Stimulated activated naive CD8-positive, alpha-beta T cell treated with anti-CD3 and anti-CD28 coated beads, Interleukin-15, Interleukin-2, amounts not matched to agents 100 ng/mL and 50 ng/mL, for 24 hours (primary cell): ENCODE measurements around the gene SUOX.
"Not testable (repeated sequence)": the region's sequence is repeated elsewhere in the genome, so short reads cannot be mapped to it uniquely, and the experiment has no call there.

Source experiments
- H3K27ac Mint-ChIP-seq: one replicate; pipeline ENCODE4 v1.8.0; 2021; ENCODE audit warnings: mild to moderate bottlenecking, mixed read lengths
- H3K27me3 Mint-ChIP-seq: one replicate; pipeline ENCODE4 v1.8.0; 2021; ENCODE audit warnings: mixed read lengths
- H3K36me3 Mint-ChIP-seq: one replicate; pipeline ENCODE4 v1.8.0; 2021; ENCODE audit warnings: low read depth, mixed read lengths
- H3K4me1 Mint-ChIP-seq: one replicate; pipeline ENCODE4 v1.8.0; 2021; ENCODE audit warnings: low read depth, mixed read lengths
- H3K4me3 Mint-ChIP-seq: one replicate; pipeline ENCODE4 v1.8.0; 2021; ENCODE audit warnings: mild to moderate bottlenecking, mixed read lengths
- H3K9me3 Mint-ChIP-seq: one replicate; pipeline ENCODE4 v1.8.0; 2021; ENCODE audit warnings: mixed read lengths

The SUOX gene

GRCh38 chr12:55973599-55974307 is 23.3 kb upstream of the SUOX start, which contains the start of gene RAB5B:
Gene RAB5B (plus strand): TSS chr12:55974078. CDS start chr12:55986961, 12,883 bp downstream.
- H3K27ac Mint-ChIP-seq = no peak within 1 kb of the TSS
- peaks cover 21% of the 10 kb centered on the region for H3K36me3 Mint-ChIP-seq
- H3K27me3 Mint-ChIP-seq = no peaks in the 10 kb centered on the region
- H3K4me3 Mint-ChIP-seq = no peak within 1 kb of the TSS
- H3K9me3 Mint-ChIP-seq = no peaks in the 10 kb centered on the region
- H3K4me1 Mint-ChIP-seq = peaks cover 17% of the 10 kb centered on the region

DNA sequence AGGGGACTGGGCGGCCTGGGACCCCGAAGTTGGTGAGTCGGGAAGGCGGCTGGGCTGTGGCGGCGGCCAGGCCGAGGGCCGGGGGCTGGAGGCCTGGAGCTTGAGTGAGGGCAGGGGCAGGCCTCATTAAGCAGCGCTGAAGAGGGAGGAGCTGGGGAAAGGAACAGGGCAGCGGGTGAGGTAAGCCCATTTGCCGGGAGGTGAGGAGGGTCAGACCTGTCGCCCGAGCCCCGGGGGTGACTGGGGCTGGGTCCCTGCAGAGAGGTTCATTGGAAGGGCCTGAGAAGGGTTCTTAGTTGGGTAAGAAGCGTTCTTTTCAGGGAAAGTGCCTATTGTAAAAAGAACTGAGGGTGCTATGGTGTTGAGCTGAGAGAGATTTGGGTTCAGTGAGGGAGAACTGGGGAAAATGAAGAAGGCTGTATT is 22.8 kb upstream of the SUOX start:
- Mint-ChIP-seq H3K36me3 (peaks cover 17% of the 10 kb centered on the region), H3K27me3 (no peaks in the 10 kb centered on the region), H3K4me3 (no peak overlapping the region), H3K9me3 (no peaks in the 10 kb centered on the region), H3K27ac (no peak overlapping the region), H3K4me1 (peaks cover 14% of the 10 kb centered on the region)

- H3K4me1 Mint-ChIP-seq = peaks cover 21% of the 10 kb centered on the region
- H3K27me3 Mint-ChIP-seq = no peaks in the 10 kb centered on the region
- no peak overlapping the region for H3K27ac Mint-ChIP-seq
- H3K4me3 Mint-ChIP-seq = no peak overlapping the region
- peaks cover 11% of the 10 kb centered on the region for H3K36me3 Mint-ChIP-seq
- no peaks in the 10 kb centered on the region for H3K9me3 Mint-ChIP-seq
These were observed 18.7 kb upstream of the SUOX start for GRCh38 chr12:55978393-55978792.

GRCh38 chr12:55979069-55979468 is 18.0 kb upstream of the SUOX start:
- H3K27ac Mint-ChIP-seq = no peak overlapping the region
- peaks cover 14% of the 10 kb centered on the region for H3K36me3 Mint-ChIP-seq
- H3K4me3 Mint-ChIP-seq = no peak overlapping the region
- peaks cover 26% of the 10 kb centered on the region for H3K4me1 Mint-ChIP-seq
- H3K27me3 Mint-ChIP-seq = no peaks in the 10 kb centered on the region
- H3K9me3 Mint-ChIP-seq = no peaks in the 10 kb centered on the region

DNA sequence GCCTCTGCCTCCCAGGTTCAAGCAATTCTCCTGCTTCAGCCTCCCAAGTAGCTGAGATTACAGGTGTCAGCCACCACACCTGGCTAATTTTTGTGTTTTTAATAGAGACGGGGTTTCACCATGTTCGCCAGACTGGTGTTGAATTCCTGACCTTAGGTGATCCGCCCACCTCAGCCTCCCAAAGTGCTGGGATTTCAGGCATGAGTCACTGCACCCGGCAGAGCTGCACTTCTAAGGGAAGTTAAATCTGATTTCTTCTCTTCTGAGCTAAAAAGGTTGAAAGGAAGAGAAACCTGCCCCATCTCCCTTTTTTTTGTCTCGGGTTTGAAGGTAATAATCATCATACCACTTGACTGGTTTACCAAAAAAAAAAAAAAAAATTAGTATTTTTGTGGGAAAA is 15.2 kb upstream of the SUOX start:
- not testable (repeated sequence) for H3K27ac Mint-ChIP-seq, H3K9me3 Mint-ChIP-seq, H3K27me3 Mint-ChIP-seq, H3K4me3 Mint-ChIP-seq, H3K36me3 Mint-ChIP-seq
- H3K4me1 Mint-ChIP-seq = peaks cover 17% of the 10 kb centered on the region

GRCh38 chr12:55982319-55982936 is 14.6 kb upstream of the SUOX start:
- Mint-ChIP-seq H3K36me3 (peaks cover 8% of the 10 kb centered on the region), H3K27me3 (no peaks in the 10 kb centered on the region), H3K9me3 (no peaks in the 10 kb centered on the region), H3K4me1 (peaks cover 12% of the 10 kb centered on the region), H3K4me3 (no peak overlapping the region), H3K27ac (no peak overlapping the region)

GRCh38 chr12:55983232-55983842 is 13.7 kb upstream of the SUOX start:
- H3K9me3 Mint-ChIP-seq = no peaks in the 10 kb centered on the region
- H3K4me3 Mint-ChIP-seq = no peak overlapping the region
- peaks cover 15% of the 10 kb centered on the region for H3K36me3 Mint-ChIP-seq
- H3K27ac Mint-ChIP-seq = no peak overlapping the region
- H3K4me1 Mint-ChIP-seq = peaks cover 12% of the 10 kb centered on the region
- H3K27me3 Mint-ChIP-seq = no peaks in the 10 kb centered on the region

DNA sequence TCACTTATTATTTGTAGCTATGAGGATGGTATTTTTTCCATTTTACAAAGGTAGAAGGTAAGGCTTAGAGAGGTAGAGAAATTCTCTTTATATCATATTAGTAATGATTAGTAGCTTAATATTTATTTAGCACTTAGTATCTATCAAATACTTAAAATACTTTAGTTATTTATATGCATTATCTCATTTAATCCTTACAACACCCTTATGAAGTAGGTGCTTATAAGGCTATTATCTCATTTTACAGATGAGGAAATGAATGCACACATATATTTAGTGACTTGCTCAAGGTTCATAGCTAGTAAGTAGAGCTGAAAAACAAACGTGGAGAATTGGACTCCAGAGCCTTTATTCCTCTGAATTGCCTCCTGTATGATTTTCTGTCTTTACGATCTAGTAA is 12.2 kb upstream of the SUOX start:
- H3K27ac Mint-ChIP-seq = no peak overlapping the region
- H3K4me3 Mint-ChIP-seq = no peak overlapping the region
- H3K27me3 Mint-ChIP-seq = no peaks in the 10 kb centered on the region
- H3K4me1 Mint-ChIP-seq = peaks cover 12% of the 10 kb centered on the region
- H3K36me3 Mint-ChIP-seq = peaks cover 19% of the 10 kb centered on the region
- no peaks in the 10 kb centered on the region for H3K9me3 Mint-ChIP-seq

GRCh38 chr12:55985341-55985740 is 11.7 kb upstream of the SUOX start:
- Mint-ChIP-seq H3K4me3 (no peak overlapping the region), H3K36me3 (peaks cover 23% of the 10 kb centered on the region), H3K27me3 (no peaks in the 10 kb centered on the region), H3K4me1 (peaks cover 12% of the 10 kb centered on the region), H3K9me3 (no peaks in the 10 kb centered on the region), H3K27ac (no peak overlapping the region)

GRCh38 chr12:55985976-55986375 is 11.1 kb upstream of the SUOX start:
- H3K9me3 Mint-ChIP-seq, H3K27me3 Mint-ChIP-seq, H3K4me3 Mint-ChIP-seq, H3K27ac Mint-ChIP-seq: not testable (repeated sequence)
- peaks cover 29% of the 10 kb centered on the region for H3K36me3 Mint-ChIP-seq
- peaks cover 12% of the 10 kb centered on the region for H3K4me1 Mint-ChIP-seq

DNA sequence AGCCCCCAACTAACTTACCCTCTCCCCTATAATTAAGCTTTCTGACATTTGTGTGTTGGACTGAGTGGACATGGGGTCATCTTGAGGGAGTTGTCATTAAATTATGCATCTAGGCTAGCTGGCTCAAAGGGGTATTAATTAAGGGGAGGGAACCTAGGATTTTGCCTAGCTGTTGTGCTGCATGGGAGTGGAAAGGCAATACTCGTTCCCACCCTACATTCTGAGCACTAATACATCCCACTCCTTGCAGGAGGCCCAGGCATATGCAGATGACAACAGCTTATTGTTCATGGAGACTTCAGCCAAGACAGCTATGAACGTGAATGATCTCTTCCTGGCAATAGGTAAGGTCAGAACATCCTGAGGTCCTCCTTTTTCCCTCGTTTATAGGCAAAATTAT is 6.0 kb upstream of the SUOX start:
- no peaks in the 10 kb centered on the region for H3K9me3 Mint-ChIP-seq
- no peak overlapping the region for H3K27ac Mint-ChIP-seq
- no peaks in the 10 kb centered on the region for H3K27me3 Mint-ChIP-seq
- H3K4me3 Mint-ChIP-seq = no peak overlapping the region
- peaks cover 42% of the 10 kb centered on the region for H3K36me3 Mint-ChIP-seq
- peaks cover 2% of the 10 kb centered on the region for H3K4me1 Mint-ChIP-seq

- H3K36me3 Mint-ChIP-seq = peaks cover 36% of the 10 kb centered on the region
These were observed 3.7 kb upstream of the SUOX start for GRCh38 chr12:55993230-55993853.

GRCh38 chr12:55995366-55995765 is 1.7 kb upstream of the SUOX start:
- Mint-ChIP-seq H3K9me3 (no peaks in the 10 kb centered on the region), H3K27ac (no peak overlapping the region), H3K4me1 (peaks cover 21% of the 10 kb centered on the region), H3K4me3 (no peak overlapping the region), H3K27me3 (peaks cover 9% of the 10 kb centered on the region), H3K36me3 (peaks cover 27% of the 10 kb centered on the region)

More at GRCh38 chr12:55993230-55993853, 3.7 kb upstream of the SUOX start:
- no peak overlapping the region for H3K4me3 Mint-ChIP-seq
- peaks cover 9% of the 10 kb centered on the region for H3K27me3 Mint-ChIP-seq
- H3K9me3 Mint-ChIP-seq = no peaks in the 10 kb centered on the region
- H3K27ac Mint-ChIP-seq = no peak overlapping the region
- peaks cover 16% of the 10 kb centered on the region for H3K4me1 Mint-ChIP-seq

GRCh38 chr12:55996201-55996714 is 818 bp upstream of the SUOX start:
- Mint-ChIP-seq H3K4me3 (peak overlapping the region; percentile 78), H3K36me3 (peaks cover 18% of the 10 kb centered on the region), H3K27me3 (peaks cover 9% of the 10 kb centered on the region), H3K27ac (no peak overlapping the region), H3K9me3 (no peaks in the 10 kb centered on the region), H3K4me1 (peaks cover 21% of the 10 kb centered on the region)

DNA sequence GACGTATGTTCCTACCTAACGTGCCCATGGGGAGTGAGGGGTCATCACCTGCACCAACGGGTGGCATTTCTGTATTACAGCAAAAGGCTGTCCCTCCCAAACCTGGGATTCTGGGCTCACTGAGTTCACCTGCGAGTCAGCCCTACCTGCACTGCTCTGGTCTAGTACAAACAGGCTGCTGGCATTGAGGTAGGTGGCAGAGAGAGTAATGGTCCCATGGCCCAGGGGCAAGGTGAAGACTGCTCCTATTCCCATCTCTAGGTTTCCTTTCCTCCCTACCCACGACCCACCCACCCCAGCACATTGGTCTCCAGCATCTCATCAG is 421 bp downstream of the SUOX start:
- H3K4me1 Mint-ChIP-seq = peaks cover 21% of the 10 kb centered on the region
- H3K9me3 Mint-ChIP-seq = no peaks in the 10 kb centered on the region
- peaks cover 9% of the 10 kb centered on the region for H3K27me3 Mint-ChIP-seq
- H3K36me3 Mint-ChIP-seq = peaks cover 7% of the 10 kb centered on the region
- H3K27ac Mint-ChIP-seq = no peak overlapping the region
- peak overlapping the region; percentile 78 for H3K4me3 Mint-ChIP-seq
